HCT116 (cell line): ENCODE results near the gene RAB8B.

Experiments used
- CEBPB ChIP-seq: IDR thresholded peaks from 2 replicates; pipeline ENCODE4 v1.6.1; 2012; ENCODE audit warnings: low read depth
- CTCF ChIP-seq, 3 experiments: fragments of 200-600 bp in 1 of 3; sonication (generic) in 1 of 3; IDR thresholded peaks in 2 of 3; conservative IDR thresholded peaks in 1 of 3; 2 replicates each; pipeline ENCODE4 v1.5.1; 2012 to 2017; ENCODE audit warnings: low read depth in 2 of 3, low read length in 2 of 3, antibody characterized with exemption in 1 of 3, borderline replicate concordance in 1 of 3, control low read depth in 1 of 3, mild to moderate bottlenecking in 1 of 3, mixed read lengths in 1 of 3, mixed run types in 1 of 3, moderate library complexity in 1 of 3; ENCODE audit not compliant: insufficient read depth in 1 of 3
- EGR1 ChIP-seq: IDR thresholded peaks from 2 replicates; pipeline ENCODE4 v1.6.1; 2012; ENCODE audit warnings: low read depth
- EZH2 ChIP-seq: fragments of 200-600 bp; sonication (generic); IDR thresholded peaks from 2 replicates; pipeline ENCODE4 v1.6.1; 2017; ENCODE audit warnings: antibody characterized with exemption, mixed run types
- EZH2phosphoT487 ChIP-seq: fragments of 200-600 bp; IDR thresholded peaks from 2 replicates; pipeline ENCODE4 v1.6.1; 2018; ENCODE audit warnings: antibody characterized with exemption, borderline replicate concordance
- JUND ChIP-seq: IDR thresholded peaks from 2 replicates; pipeline ENCODE4 v1.6.1; 2012
- POLR2A ChIP-seq: IDR thresholded peaks from 2 replicates; pipeline ENCODE4 v1.7.0; 2011; ENCODE audit warnings: borderline replicate concordance; ENCODE audit not compliant: insufficient read depth, insufficient read length; ENCODE audit errors: extremely low read depth
- POLR2AphosphoS5 ChIP-seq: IDR thresholded peaks from 2 replicates; pipeline ENCODE4 v1.6.1; 2011; ENCODE audit warnings: mild to moderate bottlenecking, low read depth, low read length, moderate library complexity
- REST ChIP-seq: IDR thresholded peaks from 2 replicates; pipeline ENCODE4 v1.6.1; 2012; ENCODE audit warnings: low read depth
- SRF ChIP-seq: IDR thresholded peaks from 2 replicates; pipeline ENCODE4 v1.6.1; 2012; ENCODE audit warnings: low read depth
- YY1 ChIP-seq: IDR thresholded peaks from 2 replicates; pipeline ENCODE4 v1.6.1; 2011; ENCODE audit warnings: low read length, low read depth, moderate library complexity, mild to moderate bottlenecking; ENCODE audit not compliant: insufficient replicate concordance; ENCODE audit errors: extremely low read depth
- ZNF274 ChIP-seq: fragments of 200-500 bp; sonication (Bioruptor generic); IDR thresholded peaks from 2 replicates; pipeline ENCODE4 v1.6.1; 2014; ENCODE audit warnings: mild to moderate bottlenecking, low read depth, low read length, inconsistent platforms

GRCh38 chr15:63225381-63225780 is 36.0 kb downstream of the RAB8B start:
- TF ChIP-seq CTCF (IDR thresholded peaks at IDR 0.05 in 2 of 3, conservative IDR thresholded peaks at IDR 0.05 in 1 of 3; ENCODE audit: borderline replicate concordance in 1 of 3, insufficient read depth in 1 of 3, low read depth in 2 of 3, low read length in 2 of 3) = no peak
- no peak for TF ChIP-seq POLR2AphosphoS5
- TF ChIP-seq POLR2A = no peak
- TF ChIP-seq EGR1 = no peak
- TF ChIP-seq CEBPB = no peak
- no peak for TF ChIP-seq YY1
- TF ChIP-seq JUND = no peak
- no peak for TF ChIP-seq ZNF274
- no peak for TF ChIP-seq EZH2phosphoT487
- no peak for TF ChIP-seq REST
- no peak for TF ChIP-seq SRF
- TF ChIP-seq EZH2 = no peak
